H1 (cell line): ENCODE results near the gene N4BP3. TPM values are rescaled to one million over a fixed set of nuclear protein-coding genes. Genes with fewer than 3 reads are reported as not detected.

Experiments
- RFX5 ChIP-seq: IDR thresholded peaks from 2 replicates; pipeline ENCODE4 v1.6.1; 2011; ENCODE audit warnings: low read depth, low read length, improper control_type of control experiment, borderline replicate concordance
- SIN3A ChIP-seq, 2 experiments: IDR thresholded peaks in 1 of 2; conservative IDR thresholded peaks in 1 of 2; 2 replicates each; pipeline ENCODE4 v1.6.1; 2011 to 2012; ENCODE audit warnings: low read length in 2 of 2, improper control_type of control experiment in 1 of 2, low read depth in 1 of 2, mild to moderate bottlenecking in 1 of 2
- polyA plus RNA-seq, 7 experiments: library from polyadenylated mRNA; depleted of rRNA in 3 of 7; stranded (reverse) in 5 of 7; unstranded in 2 of 7; fragments of >200 nt in 5 of 7; fragments of 200-250 nt in 2 of 7; gene quantifications; 1 replicate in 5 of 7; 2 replicates in 1 of 7; 4 replicates in 1 of 7; pipeline versions ENCODE4 v1.2.1 to v1.2.3, GENCODE V29; 2011 to 2013; ENCODE audit warnings: missing spikeins in 2 of 7, mixed read lengths in 2 of 7
- total RNA-seq: library from RNA; stranded (reverse); fragmentation: NEBNext Ultra II Directional; extraction: Animal tissue kit (Norgen Biotek cat#: 25700); gene quantifications from 2 replicates; pipeline ENCODE4 v1.2.1, GENCODE V29; 2021

The N4BP3 gene
- total and polyA plus RNA-seq, 2 of the 8 experiments (the other 6 are each of a cell fraction or from before 2014, with no cell fraction given), result 13.1 to 39.2 TPM

DNA sequence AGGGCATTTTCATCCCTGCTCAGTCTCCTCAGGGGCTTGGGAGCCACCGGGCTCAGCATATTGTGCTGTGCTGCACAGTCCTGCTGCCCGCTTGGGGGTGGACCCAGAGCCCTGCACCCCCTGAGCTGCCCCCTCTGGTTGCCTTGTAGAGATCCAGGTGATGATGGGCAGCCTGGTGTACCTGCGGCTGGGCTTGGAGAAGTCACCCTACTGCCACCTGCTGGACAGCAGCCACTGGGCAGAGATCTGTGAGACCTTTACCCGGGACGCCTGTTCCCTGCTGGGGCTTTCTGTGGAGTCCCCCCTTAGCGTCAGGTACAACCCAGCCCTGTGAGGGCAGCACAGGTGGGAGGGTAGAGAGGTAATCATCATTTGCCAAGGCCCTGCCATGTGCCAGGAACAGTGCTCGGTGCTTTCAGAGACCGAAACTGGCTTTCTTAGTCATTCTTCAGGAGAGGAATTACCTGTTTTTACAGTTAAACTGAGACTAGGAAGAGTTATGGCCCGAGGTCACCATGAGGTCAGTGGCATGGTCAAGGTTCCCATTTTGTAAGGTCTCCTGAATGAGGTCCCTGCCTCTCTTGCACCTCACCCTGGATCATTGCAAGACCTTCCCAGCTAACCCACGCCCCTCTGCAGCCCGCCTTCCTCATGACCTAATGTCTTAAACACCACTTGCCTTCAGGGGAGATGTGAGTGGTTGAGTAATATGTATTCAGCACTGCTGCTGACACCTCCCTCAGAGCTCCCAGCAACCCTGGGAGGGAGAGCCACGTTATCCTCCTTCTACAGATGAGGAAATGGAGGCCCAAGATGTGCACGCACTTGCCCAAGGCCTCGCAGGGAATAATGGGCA, 32.9 kb downstream of the N4BP3 start (continued):
- TF ChIP-seq SIN3A (conservative IDR thresholded peaks at IDR 0.05 in 1 of 2, IDR thresholded peaks at IDR 0.05 in 1 of 2; ENCODE audit: low read depth in 1 of 2, low read length in 2 of 2) (peak in 1 of 2 experiments; percentile 79; a peak in 1 of 4 replicates), RFX5 (no peak)
